HEK293 (cell line): Measurements from ENCODE around the gene CLPTM1.

Experiments used
- GLIS2 ChIP-seq: fragments of 450-650 bp; formaldehyde crosslinking; IDR thresholded peaks from 2 replicates; pipeline ENCODE4 v1.5.1; 2016; ENCODE audit warnings: missing biosample characterization, missing genetic modification characterization
- HIC1 ChIP-seq: fragments of 450-650 bp; formaldehyde crosslinking; IDR thresholded peaks from 2 replicates; pipeline ENCODE4 v1.5.1; 2016; ENCODE audit warnings: missing biosample characterization, missing genetic modification characterization
- INSM2 ChIP-seq: fragments of 450-650 bp; formaldehyde crosslinking; IDR thresholded peaks from 2 replicates; pipeline ENCODE4 v1.5.1; 2016; ENCODE audit warnings: missing biosample characterization, missing genetic modification characterization
- OVOL3 ChIP-seq: fragments of 450-650 bp; formaldehyde crosslinking; IDR thresholded peaks from 2 replicates; pipeline ENCODE4 v1.5.1; 2016; ENCODE audit warnings: missing biosample characterization, missing genetic modification characterization
- SALL2 ChIP-seq: fragments of 450-650 bp; formaldehyde crosslinking; IDR thresholded peaks from 2 replicates; pipeline ENCODE4 v1.5.0; 2017; ENCODE audit warnings: missing biosample characterization, mild to moderate bottlenecking, missing genetic modification characterization, borderline replicate concordance
- TCF7L2 ChIP-seq: IDR thresholded peaks from 2 replicates; pipeline ENCODE4 v1.6.1; 2011; ENCODE audit warnings: low read depth, mild to moderate bottlenecking, inconsistent platforms, low read length, moderate library complexity, borderline replicate concordance
- TRIM28 ChIP-seq: IDR thresholded peaks from 2 replicates; pipeline ENCODE4 v1.6.1; 2011; ENCODE audit warnings: low read length, control low read depth, borderline replicate concordance
- ZBTB11 ChIP-seq: fragments of 450-650 bp; formaldehyde crosslinking; conservative IDR thresholded peaks from 2 replicates; pipeline ENCODE4 v1.5.1; 2016; ENCODE audit warnings: low read depth, missing biosample characterization, missing genetic modification characterization
- ZBTB49 ChIP-seq: fragments of 450-650 bp; formaldehyde crosslinking; IDR thresholded peaks from 2 replicates; pipeline ENCODE4 v1.5.1; 2016; ENCODE audit warnings: missing biosample characterization, missing genetic modification characterization, low read depth
- ZNF112 ChIP-seq: fragments of 450-650 bp; formaldehyde crosslinking; IDR thresholded peaks from 2 replicates; pipeline ENCODE4 v1.5.0; 2017; ENCODE audit warnings: missing biosample characterization, missing genetic modification characterization
- ZNF140 ChIP-seq: fragments of 450-650 bp; formaldehyde crosslinking; IDR thresholded peaks from 2 replicates; pipeline ENCODE4 v1.5.1; 2016; ENCODE audit warnings: missing biosample characterization, missing genetic modification characterization
- ZNF175 ChIP-seq: fragments of 450-650 bp; formaldehyde crosslinking; IDR thresholded peaks from 2 replicates; pipeline ENCODE4 v1.5.1; 2016; ENCODE audit warnings: missing biosample characterization, missing genetic modification characterization
- ZNF394 ChIP-seq: fragments of 450-650 bp; formaldehyde crosslinking; IDR thresholded peaks from 2 replicates; pipeline ENCODE4 v1.5.1; 2016; ENCODE audit warnings: missing biosample characterization, missing genetic modification characterization, mild to moderate bottlenecking, moderate library complexity, borderline replicate concordance
- ZNF398 ChIP-seq: fragments of 450-650 bp; formaldehyde crosslinking; IDR thresholded peaks from 2 replicates; pipeline ENCODE4 v1.5.1; 2017; ENCODE audit warnings: missing biosample characterization, missing genetic modification characterization
- ZNF426 ChIP-seq: fragments of 450-650 bp; formaldehyde crosslinking; IDR thresholded peaks from 2 replicates; pipeline ENCODE4 v1.5.1; 2017; ENCODE audit warnings: missing biosample characterization, missing genetic modification characterization, mild to moderate bottlenecking, inconsistent platforms, moderate library complexity
- ZNF626 ChIP-seq: fragments of 450-650 bp; sonication (Bioruptor Pico); formaldehyde crosslinking; IDR thresholded peaks from 2 replicates; pipeline ENCODE4 v1.5.1; 2018; ENCODE audit warnings: missing biosample characterization, missing genetic modification characterization, inconsistent platforms
- ZNF645 ChIP-seq: fragments of 450-650 bp; formaldehyde crosslinking; IDR thresholded peaks from 2 replicates; pipeline ENCODE4; 2016; ENCODE audit warnings: missing biosample characterization, missing genetic modification characterization
- ZNF670 ChIP-seq: fragments of 450-650 bp; formaldehyde crosslinking; IDR thresholded peaks from 2 replicates; pipeline ENCODE4 v1.5.1; 2016; ENCODE audit warnings: missing biosample characterization, missing genetic modification characterization, low read depth
- ZNF76 ChIP-seq: fragments of 450-650 bp; formaldehyde crosslinking; IDR thresholded peaks from 2 replicates; pipeline ENCODE4; 2016; ENCODE audit warnings: low read depth, missing biosample characterization, missing genetic modification characterization, borderline replicate concordance
- ZNF837 ChIP-seq: fragments of 450-650 bp; formaldehyde crosslinking; IDR thresholded peaks from 2 replicates; pipeline ENCODE4 v1.5.1; 2016; ENCODE audit warnings: missing biosample characterization, missing genetic modification characterization
- ZSCAN16 ChIP-seq: fragments of 450-650 bp; formaldehyde crosslinking; IDR thresholded peaks from 2 replicates; pipeline ENCODE4 v1.5.1; 2016; ENCODE audit warnings: missing biosample characterization, missing genetic modification characterization

The CLPTM1 gene

GRCh38 chr19:44905437-44906160 is 49.6 kb upstream of the CLPTM1 start, which contains the start of gene APOE (continued):
- TF ChIP-seq ZNF626 (tag by site-specific recombination), result no peak
- no peak; the same call in 1 of the 2 replicates for TF ChIP-seq ZNF645 (tag by site-specific recombination)
- peak; percentile 76 for TF ChIP-seq ZNF398 (tag by site-specific recombination)
- TF ChIP-seq ZBTB11 (tag by site-specific recombination), result no peak
- TF ChIP-seq GLIS2 (tag by site-specific recombination), result peak; percentile 80
- TF ChIP-seq TRIM28, result no peak
- no peak for TF ChIP-seq ZBTB49 (tag by site-specific recombination)
- TF ChIP-seq ZNF394 (tag by site-specific recombination), result peak; percentile 49; the same call in 1 of the 2 replicates
- no peak for TF ChIP-seq HIC1 (tag by site-specific recombination)
- no peak for TF ChIP-seq TCF7L2
- no peak for TF ChIP-seq SALL2
- TF ChIP-seq ZNF670, result no peak
- no peak for TF ChIP-seq ZSCAN16 (tag by site-specific recombination)
- TF ChIP-seq ZNF140 (tag by site-specific recombination), result no peak
- TF ChIP-seq OVOL3, result no peak
- TF ChIP-seq INSM2 (tag by site-specific recombination), result no peak
- TF ChIP-seq ZNF76 (tag by site-specific recombination), result no peak
- no peak for TF ChIP-seq ZNF426
- TF ChIP-seq ZNF112 (tag by site-specific recombination), result no peak
- no peak for TF ChIP-seq ZNF837 (tag by site-specific recombination)
- TF ChIP-seq ZNF175, result no peak
